Osteocyte (in vitro differentiated cells): ENCODE results near the gene NCAM1. TPM values are rescaled to one million over a fixed set of nuclear protein-coding genes. Genes with fewer than 3 reads are reported as not detected.

ENCODE experiments used
- DNase-seq: peaks from one replicate; pipeline ENCODE4 v3.0.0; 2021; ENCODE audit warnings: mixed read lengths; ENCODE audit not compliant: unreplicated experiment; ENCODE audit errors: extremely low spot score
- H3K27ac Mint-ChIP-seq: one replicate; pipeline ENCODE4 v1.8.0; 2021; ENCODE audit warnings: mild to moderate bottlenecking, mixed read lengths; ENCODE audit not compliant: unreplicated experiment
- H3K27me3 Mint-ChIP-seq: one replicate; pipeline ENCODE4 v1.8.0; 2021; ENCODE audit warnings: mixed read lengths; ENCODE audit not compliant: unreplicated experiment
- H3K36me3 Mint-ChIP-seq: one replicate; pipeline ENCODE4 v1.8.0; 2021; ENCODE audit warnings: mixed read lengths; ENCODE audit not compliant: unreplicated experiment
- H3K4me1 Mint-ChIP-seq: one replicate; pipeline ENCODE4 v1.8.0; 2021; ENCODE audit warnings: mixed read lengths; ENCODE audit not compliant: unreplicated experiment
- H3K4me3 Mint-ChIP-seq: one replicate; pipeline ENCODE4 v1.8.0; 2021; ENCODE audit warnings: mild to moderate bottlenecking, moderate library complexity, mixed read lengths; ENCODE audit not compliant: unreplicated experiment
- H3K9me3 Mint-ChIP-seq: one replicate; pipeline ENCODE4 v1.8.0; 2021; ENCODE audit warnings: mixed read lengths; ENCODE audit not compliant: unreplicated experiment
- CTCF ChIP-seq: fragments of 200-600 bp; sonication (generic); IDR thresholded peaks from 2 replicates; pipeline ENCODE4 v1.5.0; 2021; ENCODE audit warnings: antibody characterized with exemption, mild to moderate bottlenecking, moderate library complexity
- total RNA-seq: library from RNA; stranded (reverse); gene quantifications from 2 replicates; pipeline ENCODE4 v1.2.1, GENCODE V29; 2021

The NCAM1 gene
- total RNA-seq, 1 donor from 2014 or later = 2.2 TPM

GRCh38 chr11:113277907-113278306 is 316.7 kb downstream of the NCAM1 start:
- no peaks in the 10 kb centered on the region for H3K4me1 Mint-ChIP-seq
- no peak overlapping the region for H3K27ac Mint-ChIP-seq
- no peaks in the 10 kb centered on the region for H3K27me3 Mint-ChIP-seq
- H3K36me3 Mint-ChIP-seq = no peaks in the 10 kb centered on the region
- no peak for TF ChIP-seq CTCF
- DNase-seq = no peak
- H3K4me3 Mint-ChIP-seq = no peak overlapping the region
- H3K9me3 Mint-ChIP-seq = no peaks in the 10 kb centered on the region

- H3K27ac Mint-ChIP-seq = no peak overlapping the region
- H3K36me3 Mint-ChIP-seq = no peaks in the 10 kb centered on the region
- no peaks in the 10 kb centered on the region for H3K9me3 Mint-ChIP-seq
- no peak for DNase-seq
- no peaks in the 10 kb centered on the region for H3K27me3 Mint-ChIP-seq
- H3K4me3 Mint-ChIP-seq = no peak overlapping the region
- H3K4me1 Mint-ChIP-seq = no peaks in the 10 kb centered on the region
- no peak for TF ChIP-seq CTCF
Measured at GRCh38 chr11:113278481-113278880, 317.3 kb downstream of the NCAM1 start.

GRCh38 chr11:113278925-113279324 is 317.7 kb downstream of the NCAM1 start:
- TF ChIP-seq CTCF = no peak
- H3K27me3 Mint-ChIP-seq = no peaks in the 10 kb centered on the region
- no peaks in the 10 kb centered on the region for H3K36me3 Mint-ChIP-seq
- H3K4me3 Mint-ChIP-seq = no peak overlapping the region
- no peak overlapping the region for H3K27ac Mint-ChIP-seq
- H3K9me3 Mint-ChIP-seq = no peaks in the 10 kb centered on the region
- DNase-seq = no peak
- no peaks in the 10 kb centered on the region for H3K4me1 Mint-ChIP-seq

GRCh38 chr11:113279591-113279990 is 318.4 kb downstream of the NCAM1 start:
- no peaks in the 10 kb centered on the region for H3K9me3 Mint-ChIP-seq
- H3K27ac Mint-ChIP-seq = no peak overlapping the region
- TF ChIP-seq CTCF = no peak
- no peaks in the 10 kb centered on the region for H3K36me3 Mint-ChIP-seq
- H3K4me1 Mint-ChIP-seq = no peaks in the 10 kb centered on the region
- peak; percentile 57 for DNase-seq
- no peak overlapping the region for H3K4me3 Mint-ChIP-seq
- H3K27me3 Mint-ChIP-seq = no peaks in the 10 kb centered on the region

GRCh38 chr11:113281052-113281725 is 320.0 kb downstream of the NCAM1 start:
- Mint-ChIP-seq H3K27me3 (no peaks in the 10 kb centered on the region), H3K4me3 (no peak overlapping the region), H3K27ac (no peak overlapping the region), H3K36me3 (no peaks in the 10 kb centered on the region), H3K9me3 (no peaks in the 10 kb centered on the region), H3K4me1 (no peaks in the 10 kb centered on the region)
- no peak for DNase-seq
- no peak for TF ChIP-seq CTCF
